Hepatic stellate cell (primary cell): ENCODE results near the gene MID2.
"Not testable (repeated sequence)": the region's sequence is repeated elsewhere in the genome, so short reads cannot be mapped to it uniquely, and the experiment has no call there.

ENCODE experiments used
- DNase-seq: peaks from one replicate; pipeline ENCODE4 v3.0.0; 2011; ENCODE audit warnings: low spot score

The MID2 gene

DNA sequence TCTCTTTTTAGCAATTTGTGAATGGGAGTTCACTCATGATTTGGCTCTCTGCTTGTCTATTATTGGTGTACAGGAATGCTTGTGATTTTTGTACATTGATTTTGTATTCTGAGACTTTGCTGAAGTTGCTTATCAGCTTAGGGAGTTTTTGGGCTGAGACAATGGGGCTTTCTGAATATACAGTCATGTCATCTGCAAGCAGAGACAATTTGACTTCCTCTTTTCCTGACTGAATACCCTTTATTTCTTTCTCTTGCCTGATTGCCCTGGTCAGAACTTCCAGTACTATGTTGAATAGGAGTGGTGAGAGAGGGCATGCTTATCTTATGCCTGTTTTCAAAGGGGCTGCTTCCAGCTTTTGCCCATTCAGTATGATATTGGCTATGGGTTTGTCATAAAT lies 129.7 kb downstream of the MID2 start:
- DNase-seq = not testable (repeated sequence)

DNA sequence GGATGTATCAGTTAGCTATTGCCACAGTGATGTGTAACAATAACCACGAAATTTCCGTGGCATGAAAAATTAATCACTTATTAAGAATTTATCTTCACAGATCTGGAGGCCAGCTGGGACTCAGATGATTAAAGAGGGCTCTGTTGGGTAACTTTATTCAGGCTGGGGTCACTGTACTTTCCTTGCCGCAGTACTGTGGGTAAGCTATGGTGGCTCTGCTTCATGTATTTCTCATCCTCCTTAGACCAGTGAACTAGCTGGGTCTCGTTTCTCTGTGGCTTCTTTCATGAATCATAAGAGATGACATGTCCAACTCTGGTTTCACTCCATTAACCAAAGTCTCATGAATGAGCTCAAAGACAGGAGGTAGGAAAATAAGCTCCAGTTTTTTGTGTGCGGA lies 143.0 kb downstream of the MID2 start:
- no peak for DNase-seq

DNA sequence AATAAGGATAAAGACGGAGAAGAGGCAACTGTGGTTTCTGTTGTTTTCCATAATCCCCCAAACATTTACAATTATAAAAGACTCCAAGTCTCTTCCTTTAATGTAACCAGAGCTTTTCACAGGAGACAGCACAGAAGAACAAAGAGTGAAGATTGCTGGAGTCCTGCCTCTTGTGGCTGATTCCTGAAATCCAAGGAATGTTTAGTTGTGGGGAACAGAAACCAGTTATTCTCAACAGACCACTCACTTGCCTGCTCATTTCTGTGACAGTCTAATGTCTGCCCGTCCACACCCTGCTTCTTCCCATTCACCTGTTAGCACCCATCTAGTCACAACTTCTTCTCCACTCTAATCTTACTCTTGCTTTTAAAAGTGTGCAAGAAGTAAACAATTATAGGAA lies 144.4 kb downstream of the MID2 start:
- DNase-seq = no peak

DNA sequence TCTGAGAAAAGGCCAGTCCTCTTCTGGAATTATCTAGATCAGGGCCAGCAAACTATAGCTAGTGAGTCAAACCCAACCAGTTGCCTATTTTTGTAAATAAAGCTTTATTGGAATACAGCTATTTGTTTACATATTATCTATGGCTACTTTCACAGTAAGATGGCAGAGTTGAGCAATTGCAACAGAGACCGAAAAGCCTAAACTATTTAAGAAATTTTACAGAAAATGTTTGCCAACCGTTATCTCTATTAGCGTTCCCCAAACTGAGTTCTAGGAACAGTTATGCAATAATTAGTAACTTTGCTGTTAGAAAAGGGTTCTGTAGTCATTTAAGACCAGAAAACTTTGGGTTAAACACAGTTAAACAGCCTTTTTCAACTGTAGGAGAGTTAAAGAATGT lies 146.0 kb downstream of the MID2 start:
- no peak for DNase-seq
